ENCODE data around the gene MYOM1. TPM values are rescaled to one million over a fixed set of nuclear protein-coding genes. Genes with fewer than 3 reads are reported as not detected.
"Not testable (repeated sequence)": the region's sequence is repeated elsewhere in the genome, so short reads cannot be mapped to it uniquely, and the experiment has no call there.

Gene MYOM1
- total RNA-seq, 1 donor from 2014 or later: 0.26 TPM

GRCh38 chr18:3036108-3036507 lies 183.7 kb downstream of the MYOM1 start:
- FAIRE-seq: no peak
- DNase-seq (ENCODE audit: low read depth): peak; percentile 91
- Histone ChIP-seq H3K36me3 (ENCODE audit: control insufficient read depth, insufficient read depth, low read length) (no peaks in the 10 kb centered on the region), H3K27me3 (ENCODE audit: control insufficient read depth, insufficient read depth, low read length) (no peaks in the 10 kb centered on the region), H3K4me3 (ENCODE audit: low read depth, low read length) (no peak overlapping the region)
- TF ChIP-seq, protein P1, sequence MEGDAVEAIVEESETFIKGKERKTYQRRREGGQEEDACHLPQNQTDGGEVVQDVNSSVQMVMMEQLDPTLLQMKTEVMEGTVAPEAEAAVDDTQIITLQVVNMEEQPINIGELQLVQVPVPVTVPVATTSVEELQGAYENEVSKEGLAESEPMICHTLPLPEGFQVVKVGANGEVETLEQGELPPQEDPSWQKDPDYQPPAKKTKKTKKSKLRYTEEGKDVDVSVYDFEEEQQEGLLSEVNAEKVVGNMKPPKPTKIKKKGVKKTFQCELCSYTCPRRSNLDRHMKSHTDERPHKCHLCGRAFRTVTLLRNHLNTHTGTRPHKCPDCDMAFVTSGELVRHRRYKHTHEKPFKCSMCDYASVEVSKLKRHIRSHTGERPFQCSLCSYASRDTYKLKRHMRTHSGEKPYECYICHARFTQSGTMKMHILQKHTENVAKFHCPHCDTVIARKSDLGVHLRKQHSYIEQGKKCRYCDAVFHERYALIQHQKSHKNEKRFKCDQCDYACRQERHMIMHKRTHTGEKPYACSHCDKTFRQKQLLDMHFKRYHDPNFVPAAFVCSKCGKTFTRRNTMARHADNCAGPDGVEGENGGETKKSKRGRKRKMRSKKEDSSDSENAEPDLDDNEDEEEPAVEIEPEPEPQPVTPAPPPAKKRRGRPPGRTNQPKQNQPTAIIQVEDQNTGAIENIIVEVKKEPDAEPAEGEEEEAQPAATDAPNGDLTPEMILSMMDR (IDR thresholded peaks at IDR 0.05; ENCODE audit: insufficient read depth, low read length, severe bottlenecking): no peak

- Histone ChIP-seq H3K36me3 (ENCODE audit: control insufficient read depth, insufficient read depth, low read length) (no peaks in the 10 kb centered on the region), H3K4me3 (ENCODE audit: low read depth, low read length) (no peak overlapping the region), H3K27me3 (ENCODE audit: control insufficient read depth, insufficient read depth, low read length) (no peaks in the 10 kb centered on the region)
- TF ChIP-seq, protein P1 (IDR thresholded peaks at IDR 0.05; ENCODE audit: insufficient read depth, low read length, severe bottlenecking): no peak
- DNase-seq (ENCODE audit: low read depth): no peak
- FAIRE-seq: no peak
Measured at GRCh38 chr18:3035635-3036034, 184.1 kb downstream of the MYOM1 start.

GRCh38 chr18:3032721-3033120 lies 187.0 kb downstream of the MYOM1 start:
- DNase-seq (ENCODE audit: low read depth): no peak
- no peaks in the 10 kb centered on the region for H3K27me3 ChIP-seq (ENCODE audit: control insufficient read depth, insufficient read depth, low read length)

GRCh38 chr18:3029215-3029952 lies 190.4 kb downstream of the MYOM1 start:
- DNase-seq (ENCODE audit: low read depth): no peak
- H3K36me3 ChIP-seq (ENCODE audit: control insufficient read depth, insufficient read depth, low read length): no peaks in the 10 kb centered on the region
- TF ChIP-seq, protein P1 (IDR thresholded peaks at IDR 0.05; ENCODE audit: insufficient read depth, low read length, severe bottlenecking): no peak
- FAIRE-seq: no peak
- H3K4me3 ChIP-seq (ENCODE audit: low read depth, low read length): no peak overlapping the region
- no peaks in the 10 kb centered on the region for H3K27me3 ChIP-seq (ENCODE audit: control insufficient read depth, insufficient read depth, low read length)

More at GRCh38 chr18:3032721-3033120, 187.0 kb downstream of the MYOM1 start:
- no peak for FAIRE-seq
- Histone ChIP-seq H3K36me3 (ENCODE audit: control insufficient read depth, insufficient read depth, low read length) (no peaks in the 10 kb centered on the region), H3K4me3 (ENCODE audit: low read depth, low read length) (no peak overlapping the region)
- TF ChIP-seq, protein P1 (IDR thresholded peaks at IDR 0.05; ENCODE audit: insufficient read depth, low read length, severe bottlenecking): no peak

DNA sequence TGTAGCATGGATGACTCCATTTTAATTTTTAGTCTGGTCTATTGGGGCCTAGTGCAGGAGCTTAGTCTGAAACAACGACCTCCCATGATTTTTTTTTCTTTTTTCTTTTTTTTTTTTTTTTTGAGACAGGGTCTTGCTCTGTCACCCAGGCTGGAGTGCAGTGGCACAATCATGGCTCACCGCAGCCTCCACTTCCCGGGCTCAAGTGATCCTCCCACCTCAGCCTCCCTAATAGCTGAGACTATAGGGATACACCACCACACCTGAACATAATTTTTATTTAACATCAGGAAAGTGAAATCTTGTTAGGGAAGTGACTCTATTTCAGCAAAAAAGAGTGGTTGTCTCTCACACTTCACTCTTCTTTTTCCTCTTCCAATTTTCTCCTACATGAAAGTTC lies 191.7 kb downstream of the MYOM1 start:
- not testable (repeated sequence) for H3K4me3 ChIP-seq (ENCODE audit: low read depth, low read length); FAIRE-seq; DNase-seq (ENCODE audit: low read depth); H3K36me3 ChIP-seq (ENCODE audit: control insufficient read depth, insufficient read depth, low read length); H3K27me3 ChIP-seq (ENCODE audit: control insufficient read depth, insufficient read depth, low read length)

DNA sequence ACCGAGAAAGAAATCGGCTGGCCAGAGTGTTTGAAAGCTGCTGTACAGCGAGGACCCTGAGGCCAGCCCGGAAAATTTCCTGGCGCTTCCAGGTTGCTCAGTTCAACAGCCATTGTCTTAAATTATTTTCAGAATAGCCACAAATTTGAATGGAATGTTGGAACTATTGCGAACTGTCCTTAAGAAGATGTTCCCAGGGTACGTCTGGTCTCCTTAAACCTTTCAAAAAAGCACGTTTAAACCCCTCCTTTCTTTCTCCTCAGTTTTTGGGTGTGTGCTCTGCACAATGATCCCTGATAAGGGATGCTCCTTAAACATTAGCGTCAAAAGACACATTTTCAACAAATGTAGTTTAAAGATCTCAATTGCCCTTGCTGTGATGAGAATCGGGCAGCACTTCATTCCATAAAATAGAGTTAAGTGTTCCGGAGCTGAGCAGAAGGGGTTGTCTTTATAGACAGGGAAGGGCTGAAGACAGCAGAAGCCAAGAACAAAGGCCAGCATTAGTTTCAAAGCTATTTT lies 192.3 kb downstream of the MYOM1 start:
- Histone ChIP-seq H3K27me3 (ENCODE audit: control insufficient read depth, insufficient read depth, low read length) (no peaks in the 10 kb centered on the region), H3K4me3 (ENCODE audit: low read depth, low read length) (no peak overlapping the region), H3K36me3 (ENCODE audit: control insufficient read depth, insufficient read depth, low read length) (no peaks in the 10 kb centered on the region)
- TF ChIP-seq, protein P1 (IDR thresholded peaks at IDR 0.05; ENCODE audit: insufficient read depth, low read length, severe bottlenecking): no peak
- FAIRE-seq: no peak
- no peak for DNase-seq (ENCODE audit: low read depth)

All from bronchial epithelial cell (primary cell).